Testis (tissue), 3 donors: ENCODE results near the gene ZXDC. TPM values are rescaled to one million over a fixed set of nuclear protein-coding genes. Genes with fewer than 3 reads are reported as not detected.

Experiments used
- DNase-seq: peaks from one replicate; pipeline ENCODE4 v3.0.0-alpha.2; 2019
- H3K27ac ChIP-seq, 2 donors: fragments of 200-600 bp; sonication (generic); one replicate each; pipeline ENCODE4 v1.5.1; 2019
- H3K27me3 ChIP-seq: fragments of 200-600 bp; sonication (generic); one replicate; pipeline ENCODE4 v1.5.1; 2019
- H3K36me3 ChIP-seq: fragments of 200-600 bp; sonication (generic); one replicate; pipeline ENCODE4 v1.5.1; 2017; ENCODE audit warnings: low read depth; ENCODE audit errors: missing control alignments
- H3K4me1 ChIP-seq: fragments of 200-600 bp; sonication (generic); one replicate; pipeline ENCODE4 v1.5.1; 2019
- H3K4me3 ChIP-seq, 2 donors: fragments of 200-600 bp; sonication (generic); one replicate each; pipeline ENCODE4 v1.5.1; 2017 to 2019
- H3K9me3 ChIP-seq: fragments of 200-600 bp; sonication (generic); one replicate; pipeline ENCODE4 v1.5.1; 2017
- CTCF ChIP-seq, 3 experiments: fragments of 450-650 bp in 2 of 3; fragments of 200-600 bp in 1 of 3; sonication (generic) in 1 of 3; IDR thresholded peaks; one replicate each; pipeline ENCODE4 v1.5.1; 2016 to 2019; ENCODE audit warnings: antibody characterized with exemption in 3 of 3, mild to moderate bottlenecking in 2 of 3, moderate library complexity in 1 of 3
- POLR2A ChIP-seq: fragments of 450-650 bp; IDR thresholded peaks from one replicate; pipeline ENCODE4 v1.6.1; 2017; ENCODE audit warnings: antibody characterized with exemption, mild to moderate bottlenecking, moderate library complexity
- WGBS, 2 donors: methylation state at CpG; one replicate each; pipeline ENCODE4 v1.1.5; 2018; 5-methylcytosine and 5-hydroxymethylcytosine counted together
- intact Hi-C: fragments of 100-400 bp; cut with DNase I; formaldehyde crosslinking; loops from one replicate; pipeline ENCODE4 v1.15.1; 2023; ENCODE audit warnings: low total_unique reads
- polyA plus RNA-seq: library from polyadenylated mRNA; stranded (reverse); fragments of 350-450 nt; fragmentation: Illumina TruSeq; extraction: RNeasy Lipid Tissue Mini Kit (QIAGEN cat#74804); gene quantifications from one replicate; pipeline ENCODE4 v1.2.3, GENCODE V29; 2014; ENCODE audit warnings: low read depth, low replicate concordance; ENCODE audit not compliant: insufficient read depth
- total RNA-seq, 2 donors: library from RNA; depleted of rRNA; stranded (reverse); fragments of >200 nt; gene quantifications; one replicate each; pipeline ENCODE4 v1.2.3, GENCODE V29; 2016

The ZXDC gene
- total and polyA plus RNA-seq, 3 donors from 2014 or later = 25.6 to 80.3 (median 78.9) TPM

- WGBS, 2 donors = 83 to 91% methylated on average over 6 to 8 of the region's 8 CpGs
- intact Hi-C loops = no loop called here
- no peaks in the 10 kb centered on the region for H3K27me3 ChIP-seq
- TF ChIP-seq CTCF (IDR thresholded peaks at IDR 0.05) = no peak
- TF ChIP-seq POLR2A = no peak
- H3K9me3 ChIP-seq = no peaks in the 10 kb centered on the region
- no peak overlapping the region for H3K27ac ChIP-seq
- no peaks in the 10 kb centered on the region for H3K4me1 ChIP-seq
- no peak for DNase-seq
- H3K36me3 ChIP-seq = no peaks in the 10 kb centered on the region
- no peak overlapping the region for H3K4me3 ChIP-seq
These were observed 40.7 kb downstream of the ZXDC start for GRCh38 chr3:126434931-126435411.

GRCh38 chr3:126434264-126434590 is 41.5 kb downstream of the ZXDC start:
- DNase-seq = no peak
- no peaks in the 10 kb centered on the region for H3K4me1 ChIP-seq
- intact Hi-C loops = no loop called here
- 88 to 95% methylated on average over 1 to 6 of the region's 6 CpGs for WGBS, 2 donors
- H3K4me3 ChIP-seq = no peak overlapping the region
- no peak for TF ChIP-seq CTCF (IDR thresholded peaks at IDR 0.05)
- TF ChIP-seq POLR2A = no peak
- H3K9me3 ChIP-seq = no peaks in the 10 kb centered on the region
- no peak overlapping the region for H3K27ac ChIP-seq
- H3K27me3 ChIP-seq = no peaks in the 10 kb centered on the region
- H3K36me3 ChIP-seq = no peaks in the 10 kb centered on the region

DNA sequence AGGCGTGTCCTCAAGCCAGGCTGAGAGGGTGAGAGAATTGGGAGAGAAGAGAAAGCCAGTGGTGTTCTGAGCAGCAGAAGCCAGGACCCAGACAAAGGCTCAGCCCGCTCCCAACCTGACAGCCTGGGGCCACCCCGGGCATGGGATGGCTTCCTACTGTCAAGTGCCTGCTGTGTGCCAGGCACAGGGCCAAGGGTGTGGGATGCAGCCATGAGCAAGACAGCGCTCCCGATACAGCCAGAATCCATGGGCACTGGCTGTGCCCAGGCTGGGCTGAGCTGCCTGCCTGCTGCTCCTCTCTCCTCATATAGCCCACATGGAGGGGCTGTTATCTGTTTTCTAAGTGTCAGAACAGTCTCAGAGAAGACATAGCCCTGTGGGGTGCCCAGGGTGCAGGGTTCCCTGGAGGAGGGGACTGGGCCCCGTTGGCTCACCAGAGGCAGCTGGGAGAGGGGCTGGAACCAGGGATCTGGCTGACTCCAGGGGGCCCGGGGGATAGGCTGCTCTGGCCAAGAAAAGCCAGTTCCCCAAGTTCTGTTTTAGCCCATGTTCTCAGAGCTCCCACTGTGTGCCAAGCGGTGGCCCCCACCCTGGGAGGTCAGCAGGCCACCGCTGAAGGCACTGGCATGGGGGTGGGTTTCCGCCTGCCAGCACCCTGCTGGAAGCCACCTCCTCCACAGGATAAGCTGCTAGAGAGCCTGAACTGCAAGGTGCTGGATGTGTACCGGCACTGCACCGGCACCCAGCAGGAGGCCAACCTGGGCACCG is 42.0 kb downstream of the ZXDC start:
- peak; percentile 77 for DNase-seq

DNA sequence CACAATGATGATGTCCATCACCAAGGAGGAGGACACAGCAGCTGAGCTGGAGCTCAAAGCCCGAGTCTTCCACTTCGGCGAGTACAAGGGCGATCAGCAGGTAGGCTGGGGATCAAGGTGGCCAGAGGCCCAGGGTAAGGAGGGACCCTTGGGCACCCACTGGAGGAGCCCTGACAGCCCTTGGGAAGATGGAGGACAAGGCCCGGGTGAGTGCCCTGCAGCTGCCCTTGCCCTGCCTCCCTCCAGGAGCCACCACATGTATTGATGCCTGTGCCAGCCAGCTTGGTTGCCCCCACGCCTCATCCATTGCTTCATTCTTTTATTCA is 42.6 kb downstream of the ZXDC start:
- Histone ChIP-seq H3K9me3 (no peaks in the 10 kb centered on the region), H3K27ac (no peak overlapping the region), H3K36me3 (no peaks in the 10 kb centered on the region), H3K4me3 (no peak overlapping the region), H3K27me3 (no peaks in the 10 kb centered on the region), H3K4me1 (no peaks in the 10 kb centered on the region)
- WGBS, 2 donors = 94 to 97% methylated on average over 2 to 6 of the region's 6 CpGs
- TF ChIP-seq POLR2A (no peak), CTCF (IDR thresholded peaks at IDR 0.05) (no peak)
- DNase-seq = no peak
- intact Hi-C loops = no loop called here

More for the DNA sequence above, 42.0 kb downstream of the ZXDC start:
- no peak overlapping the region for H3K27ac ChIP-seq
- no peaks in the 10 kb centered on the region for H3K27me3 ChIP-seq
- WGBS, 2 donors = 81 to 92% methylated on average over 5 to 13 of the region's 13 CpGs
- no peaks in the 10 kb centered on the region for H3K4me1 ChIP-seq
- intact Hi-C loops = no loop called here
- H3K36me3 ChIP-seq = no peaks in the 10 kb centered on the region
- TF ChIP-seq POLR2A (no peak), CTCF (IDR thresholded peaks at IDR 0.05) (no peak)
- H3K9me3 ChIP-seq = no peaks in the 10 kb centered on the region
- no peak overlapping the region for H3K4me3 ChIP-seq
